ENCODE data around the gene SLC7A4. TPM values are rescaled to one million over a fixed set of nuclear protein-coding genes. Genes with fewer than 3 reads are reported as not detected.

SLC7A4 gene
- total RNA-seq, 2 experiments from 2014 or later = not detected

DNA sequence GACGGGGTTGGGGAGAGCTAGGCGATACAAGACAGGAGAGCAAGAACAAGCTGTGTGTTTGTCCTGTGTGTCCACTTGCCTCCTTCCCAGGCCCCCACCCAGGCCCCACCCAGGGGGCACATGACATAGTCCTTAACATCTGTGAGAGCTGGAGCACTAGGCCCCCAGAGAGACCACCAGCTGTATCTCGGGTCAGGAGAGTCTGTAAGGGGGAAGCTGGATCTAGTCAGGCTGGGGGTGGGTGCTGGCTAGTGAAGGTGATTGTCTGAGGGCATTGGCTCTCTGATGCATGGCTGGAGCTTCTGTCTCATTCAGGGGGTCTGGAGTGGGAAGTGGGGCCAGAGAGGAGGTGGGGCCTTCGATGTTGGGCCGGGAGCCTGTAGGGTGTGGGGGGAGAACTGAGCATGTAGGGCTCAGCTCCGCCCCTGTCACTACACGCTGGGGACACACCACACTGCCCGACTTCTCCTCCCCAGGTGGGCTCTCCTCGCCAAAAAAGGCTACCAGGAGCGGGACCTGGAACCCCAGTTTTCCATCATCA, 16.8 kb downstream of the SLC7A4 start:
- no peak overlapping the region for H3K4me3 Mint-ChIP-seq
- H3K27ac Mint-ChIP-seq = no peak overlapping the region
- ChIA-PET POLR2A (interaction anchor here (0.8 to 1.3 kb wide), 3 partner anchors 14 to 28 kb away, joined by 3 read pairs; partner anchors contain the start of gene THAP7), CTCF (interaction anchor here (1.3 kb wide), 1 partner anchor 12 kb away, joined by 4 read pairs; no protein-coding TSS in a partner anchor)
- peaks cover 19% of the 10 kb centered on the region for H3K4me1 Mint-ChIP-seq (ENCODE audit: low read depth)
- H3K36me3 Mint-ChIP-seq (ENCODE audit: low read depth) = no peaks in the 10 kb centered on the region
- TF ChIP-seq, protein P1, sequence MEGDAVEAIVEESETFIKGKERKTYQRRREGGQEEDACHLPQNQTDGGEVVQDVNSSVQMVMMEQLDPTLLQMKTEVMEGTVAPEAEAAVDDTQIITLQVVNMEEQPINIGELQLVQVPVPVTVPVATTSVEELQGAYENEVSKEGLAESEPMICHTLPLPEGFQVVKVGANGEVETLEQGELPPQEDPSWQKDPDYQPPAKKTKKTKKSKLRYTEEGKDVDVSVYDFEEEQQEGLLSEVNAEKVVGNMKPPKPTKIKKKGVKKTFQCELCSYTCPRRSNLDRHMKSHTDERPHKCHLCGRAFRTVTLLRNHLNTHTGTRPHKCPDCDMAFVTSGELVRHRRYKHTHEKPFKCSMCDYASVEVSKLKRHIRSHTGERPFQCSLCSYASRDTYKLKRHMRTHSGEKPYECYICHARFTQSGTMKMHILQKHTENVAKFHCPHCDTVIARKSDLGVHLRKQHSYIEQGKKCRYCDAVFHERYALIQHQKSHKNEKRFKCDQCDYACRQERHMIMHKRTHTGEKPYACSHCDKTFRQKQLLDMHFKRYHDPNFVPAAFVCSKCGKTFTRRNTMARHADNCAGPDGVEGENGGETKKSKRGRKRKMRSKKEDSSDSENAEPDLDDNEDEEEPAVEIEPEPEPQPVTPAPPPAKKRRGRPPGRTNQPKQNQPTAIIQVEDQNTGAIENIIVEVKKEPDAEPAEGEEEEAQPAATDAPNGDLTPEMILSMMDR (IDR thresholded peaks at IDR 0.05) = no peak
- no peaks in the 10 kb centered on the region for H3K9me3 Mint-ChIP-seq
- ATAC-seq = no peak
- no peaks in the 10 kb centered on the region for H3K27me3 Mint-ChIP-seq
- no peak for DNase-seq
- intact Hi-C loops (cut with micrococcal nuclease) = no loop called here

DNA sequence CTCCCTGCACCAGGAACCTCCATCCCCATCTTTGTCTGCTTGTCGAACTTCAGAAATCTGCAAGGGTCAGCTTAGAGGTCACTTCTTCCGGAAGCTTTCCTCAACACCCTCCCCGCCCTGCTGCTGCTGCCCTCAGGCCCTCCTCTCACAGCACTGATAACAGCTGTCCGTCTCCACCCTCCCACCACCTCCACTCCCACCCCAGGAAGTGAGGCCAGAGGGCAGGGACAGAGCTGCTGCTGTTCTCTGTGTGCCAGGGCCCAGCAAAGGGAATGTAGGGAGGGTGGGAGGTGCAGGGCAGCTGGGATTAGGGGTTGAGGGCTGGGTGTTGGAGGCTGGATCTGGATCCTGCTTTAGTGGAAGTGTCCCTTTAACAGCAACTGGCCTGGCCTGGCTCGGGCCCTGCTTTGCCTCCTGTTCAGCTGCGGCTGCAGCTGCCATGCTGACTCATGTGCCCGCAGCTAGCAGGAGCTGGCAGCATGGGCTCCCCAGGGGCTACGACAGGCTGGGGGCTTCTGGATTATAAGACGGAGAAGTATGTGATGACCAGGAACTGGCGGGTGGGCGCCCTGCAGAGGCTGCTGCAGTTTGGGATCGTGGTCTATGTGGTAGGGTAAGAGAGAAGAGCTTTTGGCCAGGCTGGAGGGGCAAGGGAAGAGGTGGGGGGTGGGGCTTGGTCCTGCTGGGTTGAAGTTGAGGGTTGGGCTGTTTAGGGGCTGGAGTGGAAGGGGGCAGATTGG, 17.5 kb downstream of the SLC7A4 start, which contains the start of gene P2RX6:
Gene P2RX6 (plus strand): TSS at position 440 of the 740 bp plus-strand sequence. CDS start 10 bp downstream, at position 450.
- DNase-seq (no peak), ATAC-seq (no peak)
- Mint-ChIP-seq H3K4me1 (ENCODE audit: low read depth) (peaks cover 19% of the 10 kb centered on the region), H3K36me3 (ENCODE audit: low read depth) (no peaks in the 10 kb centered on the region), H3K9me3 (no peaks in the 10 kb centered on the region), H3K27me3 (no peaks in the 10 kb centered on the region), H3K27ac (peak within 1 kb of the TSS; percentile 75), H3K4me3 (peak within 1 kb of the TSS; percentile 73)
- ChIA-PET CTCF (interaction anchor here (1.3 kb wide), 1 partner anchor 12 kb away, joined by 4 read pairs; no protein-coding TSS in a partner anchor), POLR2A (interaction anchor here (0.8 to 1.3 kb wide), 3 partner anchors 15 to 33 kb away, joined by 3 to 4 read pairs (median 3); no protein-coding TSS in a partner anchor)
- TF ChIP-seq, protein P1 (IDR thresholded peaks at IDR 0.05) = no peak
- intact Hi-C loops (cut with micrococcal nuclease) = no loop called here

- no peaks in the 10 kb centered on the region for H3K27me3 Mint-ChIP-seq
- peaks cover 19% of the 10 kb centered on the region for H3K4me1 Mint-ChIP-seq (ENCODE audit: low read depth)
- H3K4me3 Mint-ChIP-seq = peak overlapping the region; percentile 73
- ATAC-seq = peak; percentile 97
- POLR2A ChIA-PET = interaction anchor here (0.9 to 1.3 kb wide), 2 partner anchors 15 to 33 kb away, joined by 3 to 4 read pairs; no protein-coding TSS in a partner anchor
- H3K36me3 Mint-ChIP-seq (ENCODE audit: low read depth) = no peaks in the 10 kb centered on the region
- peak overlapping the region; percentile 75 for H3K27ac Mint-ChIP-seq
- H3K9me3 Mint-ChIP-seq = no peaks in the 10 kb centered on the region
- CTCF ChIA-PET = interaction anchor here (1.0 kb wide), 1 partner anchor 11 kb away, joined by 5 read pairs; no protein-coding TSS in a partner anchor
- TF ChIP-seq, protein P1 (IDR thresholded peaks at IDR 0.05) = no peak
- intact Hi-C loops (cut with micrococcal nuclease) = no loop called here
- peak; percentile 94 for DNase-seq
Observed at GRCh38 chr22:21014202-21014725, 18.1 kb downstream of the SLC7A4 start.

- no peaks in the 10 kb centered on the region for H3K27me3 Mint-ChIP-seq
- intact Hi-C loops (cut with micrococcal nuclease) = no loop called here
- peak overlapping the region; percentile 73 for H3K4me3 Mint-ChIP-seq
- no peaks in the 10 kb centered on the region for H3K36me3 Mint-ChIP-seq (ENCODE audit: low read depth)
- H3K9me3 Mint-ChIP-seq = no peaks in the 10 kb centered on the region
- no peak for ATAC-seq
- ChIA-PET CTCF (interaction anchor here (1.0 kb wide), 1 partner anchor 10 kb away, joined by 5 read pairs; no protein-coding TSS in a partner anchor), POLR2A (interaction anchor here (0.9 to 1.5 kb wide), 2 partner anchors 11 to 32 kb away, joined by 4 to 13 read pairs; partner anchors contain the start of gene THAP7)
- peak overlapping the region; percentile 75 for H3K27ac Mint-ChIP-seq
- H3K4me1 Mint-ChIP-seq (ENCODE audit: low read depth) = peaks cover 19% of the 10 kb centered on the region
- TF ChIP-seq, protein P1 (IDR thresholded peaks at IDR 0.05) = no peak
- DNase-seq = no peak
Observed at GRCh38 chr22:21013657-21014201, 18.6 kb downstream of the SLC7A4 start.

Data from activated CD8-positive, alpha-beta T cell treated with anti-CD3 and anti-CD28 coated beads for 36 hours (primary cell).